ENCODE data around the gene CAMK2D.

Gene CAMK2D

DNA sequence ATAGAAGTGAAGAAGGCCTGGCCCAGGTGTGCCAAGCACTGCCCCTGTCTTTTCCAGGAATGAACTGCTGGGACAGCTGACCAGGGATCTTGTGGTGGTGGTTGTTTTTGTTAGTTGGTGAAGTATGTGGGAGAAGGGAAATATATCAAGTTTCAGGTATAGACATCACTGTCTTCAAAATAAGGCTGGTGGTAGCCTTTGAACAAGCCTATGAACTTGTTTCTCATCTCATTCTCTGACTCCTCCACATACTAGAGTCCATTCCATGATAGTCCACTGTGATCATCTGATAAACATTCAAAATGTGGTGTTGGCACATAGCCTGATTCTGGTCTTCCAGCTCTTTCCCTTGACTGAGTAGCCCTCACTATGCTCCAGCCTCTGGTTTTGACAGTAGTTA is 303.7 kb downstream of the CAMK2D start:
- no peak for DNase-seq

DNA sequence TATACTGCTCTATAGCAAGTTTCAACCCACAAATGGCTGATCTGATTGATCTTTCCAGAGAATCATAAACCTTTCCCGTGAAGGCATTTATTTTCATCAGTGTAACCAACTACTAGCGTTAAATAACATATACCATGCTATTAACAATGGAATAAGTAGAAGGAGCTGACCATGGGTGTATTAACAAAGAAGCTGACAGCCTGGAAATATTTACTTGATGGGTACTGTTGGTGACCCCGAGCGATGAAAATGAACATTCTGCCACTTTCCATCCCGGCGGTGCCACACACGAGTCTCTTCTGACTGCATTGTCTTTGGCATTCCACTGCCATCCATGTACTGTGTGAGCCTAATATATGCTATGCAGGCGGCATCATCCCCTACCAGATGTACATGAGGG is 304.4 kb downstream of the CAMK2D start:
- DNase-seq: no peak

DNA sequence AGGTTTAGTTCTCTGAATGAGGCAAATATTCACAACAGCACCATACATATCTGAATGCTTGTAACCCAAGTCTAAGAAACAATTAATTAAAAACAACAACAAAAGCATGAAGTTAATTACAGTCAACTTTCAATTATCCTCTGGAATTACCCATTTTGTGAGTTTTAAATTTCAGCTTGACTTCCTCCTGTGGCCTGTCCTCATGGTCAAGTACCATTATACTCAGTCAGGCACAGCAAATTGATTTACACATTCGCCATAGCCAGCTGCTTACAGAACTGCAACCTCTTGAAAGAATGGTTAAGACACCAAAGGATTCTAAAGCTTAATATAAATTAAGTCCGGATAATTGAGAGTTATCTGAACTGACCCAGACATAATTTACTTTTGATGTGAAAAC is 306.5 kb downstream of the CAMK2D start:
- no peak for DNase-seq

DNA sequence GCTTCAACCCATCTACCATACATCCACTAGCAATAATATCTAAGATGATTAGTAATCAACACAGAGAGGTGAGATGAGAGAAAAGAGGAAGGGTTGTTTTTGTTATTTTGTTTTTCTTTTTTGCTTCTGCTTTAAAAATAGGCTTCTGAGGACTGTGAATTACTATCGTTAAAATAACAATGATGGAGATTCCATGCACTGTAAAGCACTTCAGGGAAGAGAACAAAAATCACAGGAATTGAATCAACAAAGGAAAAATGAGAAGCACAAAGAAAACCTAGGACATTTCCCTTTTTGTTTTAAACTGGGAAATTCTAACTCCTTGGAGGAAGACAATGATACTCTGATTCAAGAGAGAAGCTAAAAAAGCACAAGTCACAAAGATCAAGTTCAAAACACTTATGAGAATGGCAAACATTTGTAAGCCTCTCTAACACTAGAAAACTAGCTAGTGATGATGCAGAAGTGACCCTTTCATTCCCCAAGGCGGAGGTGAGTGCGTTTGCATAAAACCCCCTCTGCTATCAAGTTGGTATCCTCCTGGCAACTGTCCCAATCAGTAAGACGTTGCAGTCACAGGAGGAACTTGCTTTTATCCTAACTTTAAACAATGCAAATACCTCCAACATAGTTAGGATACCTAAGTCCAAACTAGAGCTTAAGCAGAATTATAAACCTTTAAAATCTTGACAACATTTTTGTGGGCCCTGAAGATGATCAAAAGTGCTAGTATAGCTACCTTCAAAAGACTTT is 308.5 kb downstream of the CAMK2D start:
- no peak for DNase-seq

DNA sequence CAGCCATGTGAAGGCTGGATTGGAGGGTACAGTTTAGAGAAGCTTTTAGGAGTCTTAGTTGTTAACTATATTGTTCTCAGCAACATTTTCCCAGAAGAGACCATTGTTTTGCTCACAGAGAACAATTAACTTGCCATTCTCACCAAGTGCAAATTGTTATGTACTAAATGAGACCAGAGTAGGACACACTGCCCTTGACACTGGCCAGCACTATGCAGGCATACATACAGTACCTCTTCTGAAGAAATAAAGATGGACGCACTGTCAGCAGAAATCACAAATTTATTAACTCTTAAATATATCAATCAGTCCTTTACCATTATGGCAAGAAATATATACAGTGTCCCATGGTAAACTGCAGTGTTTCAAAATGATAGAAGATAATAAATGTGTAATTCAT is 309.4 kb downstream of the CAMK2D start:
- DNase-seq: no peak

DNA sequence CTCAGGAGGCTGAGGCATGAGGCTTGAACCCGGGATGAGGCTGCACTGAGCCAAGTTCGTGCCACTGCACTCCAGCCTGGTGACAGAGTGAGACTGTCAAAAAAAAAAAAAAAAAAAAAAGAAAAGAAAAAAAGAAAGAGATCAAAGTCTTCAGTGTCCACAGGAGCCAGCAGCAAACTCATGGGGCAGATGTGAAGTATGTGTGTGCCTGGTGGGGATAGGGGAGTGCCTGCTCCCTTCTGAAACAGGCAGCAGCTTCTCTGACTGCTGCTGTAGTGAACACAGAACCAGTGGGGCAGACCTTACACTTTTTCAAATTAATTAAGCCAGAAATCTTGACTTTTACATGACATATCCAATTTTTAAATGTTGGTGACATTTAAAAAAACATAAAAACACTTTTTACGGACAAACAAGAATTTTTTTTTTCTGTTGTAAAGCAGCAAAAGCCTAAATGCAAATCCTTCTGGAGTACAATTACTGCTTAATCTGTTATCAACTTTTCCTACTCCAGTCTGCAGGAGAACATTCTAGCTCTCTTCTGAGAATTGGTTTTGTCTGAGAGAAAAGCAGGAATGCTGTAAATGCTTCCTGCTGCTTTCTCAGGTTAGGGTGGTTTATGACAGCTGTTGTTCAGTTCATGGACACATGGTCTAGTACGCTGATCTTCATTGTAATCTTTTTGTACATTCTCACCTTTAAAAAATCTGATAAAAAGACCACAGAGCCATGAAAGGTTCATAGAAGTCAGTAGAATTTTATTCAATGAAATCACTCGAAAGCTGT is 311.1 kb downstream of the CAMK2D start:
- no peak for DNase-seq

DNA sequence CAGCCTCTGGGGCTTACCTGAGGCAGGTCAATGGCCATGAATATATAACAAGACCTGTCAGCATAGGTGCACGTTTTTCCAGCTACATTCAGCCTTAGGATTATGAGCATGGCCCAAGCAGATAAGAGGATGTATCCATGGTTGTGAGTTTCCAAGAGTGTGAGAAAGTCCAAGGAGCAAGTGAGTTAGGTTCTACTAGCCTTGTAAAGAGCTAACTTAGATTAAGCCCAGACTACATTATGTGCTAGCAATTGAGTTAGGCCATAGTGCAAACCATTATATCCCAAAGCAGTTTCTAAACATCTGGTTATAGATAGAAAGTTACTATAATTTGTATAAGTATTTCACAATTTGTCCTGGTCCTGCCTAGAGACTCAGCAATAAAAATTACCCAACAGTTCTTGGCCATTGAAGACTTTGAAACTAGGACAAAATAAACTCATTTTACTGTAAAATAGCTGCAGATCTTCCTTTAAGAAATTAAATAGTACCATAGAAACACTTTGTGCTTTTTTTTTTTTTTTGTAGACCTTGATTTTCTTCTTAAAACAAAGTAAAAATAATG is 312.0 kb downstream of the CAMK2D start:
- no peak for DNase-seq

DNA sequence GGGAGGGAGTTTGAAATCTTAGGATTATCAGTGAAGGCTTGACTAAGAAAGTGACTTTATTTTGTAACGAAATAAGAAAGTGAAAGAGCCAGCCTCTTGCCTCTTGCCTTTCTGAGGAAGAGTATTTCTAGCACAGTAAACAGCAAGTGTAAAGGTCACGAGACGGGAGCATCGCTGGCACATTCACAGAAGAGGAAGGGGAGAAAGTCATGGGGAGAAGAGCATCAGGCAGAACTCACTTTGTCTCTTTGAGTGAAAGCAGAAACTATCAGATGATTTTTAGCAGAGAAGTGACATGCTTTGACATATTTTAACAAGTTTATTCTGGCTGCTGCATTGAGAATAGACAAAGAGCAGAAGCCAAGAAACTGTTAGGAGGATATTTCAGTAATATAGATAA is 313.8 kb downstream of the CAMK2D start:
- DNase-seq: no peak

DNA sequence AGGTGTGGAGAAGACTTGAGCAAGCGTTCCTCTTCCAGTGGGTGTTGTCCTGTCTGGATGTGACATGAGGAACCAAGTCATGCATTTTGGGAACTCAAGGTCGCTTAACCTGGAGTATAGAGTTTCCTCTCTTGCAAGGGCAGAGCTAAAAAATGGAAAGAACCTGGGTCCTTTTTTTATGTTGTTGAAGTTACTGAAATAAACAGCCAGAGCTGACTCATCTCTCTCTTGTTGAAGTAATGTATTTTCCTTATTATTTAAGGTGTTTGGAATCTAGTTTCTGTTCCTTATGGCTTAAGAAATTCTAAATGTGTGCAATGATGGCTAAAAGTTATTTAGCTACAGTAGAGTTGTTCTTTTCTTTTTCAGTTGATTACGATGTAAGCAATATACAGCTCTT is 314.5 kb downstream of the CAMK2D start:
- no peak for DNase-seq

DNA sequence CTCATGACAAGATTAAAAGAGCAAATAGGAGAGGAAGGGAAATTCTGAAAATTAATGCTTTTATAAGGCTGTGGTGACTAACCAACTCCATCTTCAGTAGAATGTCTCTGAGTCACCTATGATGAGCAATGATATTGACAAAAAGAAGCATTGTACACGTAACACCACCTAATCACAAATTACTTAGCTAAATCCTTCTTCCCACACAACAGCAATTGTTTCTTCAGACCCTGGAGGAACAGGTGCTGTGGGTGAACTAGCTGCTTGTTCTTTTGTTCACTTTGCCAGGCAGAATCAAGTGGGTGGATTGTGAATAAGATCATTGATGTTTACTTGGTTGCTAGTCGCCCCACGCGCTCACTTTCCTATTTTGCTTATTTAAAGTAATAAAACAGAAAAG is 315.5 kb downstream of the CAMK2D start:
- no peak for DNase-seq

DNA sequence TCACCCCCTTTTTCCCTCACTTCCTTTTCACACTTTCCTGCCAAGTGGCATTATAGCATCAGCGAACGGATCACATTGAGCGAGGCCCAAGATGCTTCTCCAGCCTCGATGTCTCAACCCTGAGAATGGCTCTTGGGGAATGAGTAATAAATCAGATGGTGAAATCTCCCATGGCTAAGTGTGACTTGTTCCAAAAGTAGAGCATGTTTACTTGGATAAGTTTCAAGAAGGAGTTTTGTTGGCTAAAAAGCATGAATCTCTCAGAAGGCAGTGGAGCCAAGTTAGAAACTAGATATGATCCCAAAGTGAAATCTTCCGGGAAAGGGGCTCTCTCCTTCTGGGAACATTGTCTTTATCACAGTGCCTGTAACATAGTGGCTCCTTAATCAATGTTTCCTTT is 316.3 kb downstream of the CAMK2D start:
- DNase-seq: no peak

DNA sequence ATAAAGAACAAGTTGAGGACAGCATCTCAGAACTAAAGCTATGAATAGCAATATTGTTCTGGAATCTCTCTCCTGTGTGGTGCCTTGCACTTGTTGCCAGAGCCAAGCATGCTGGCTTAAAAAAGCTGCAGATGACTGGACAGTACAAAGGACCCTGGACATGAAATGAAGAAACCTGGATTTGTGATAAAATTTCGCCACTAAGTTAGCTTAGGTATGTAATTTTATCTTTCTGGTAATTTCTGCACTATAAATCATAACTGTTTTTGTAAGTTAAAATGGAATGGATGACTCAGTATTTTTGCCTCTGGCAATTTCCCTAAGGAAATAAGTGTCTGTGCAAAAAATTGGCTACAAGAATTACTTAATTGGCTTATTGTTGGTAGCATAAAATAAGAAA is 317.2 kb downstream of the CAMK2D start:
- DNase-seq: no peak

DNA sequence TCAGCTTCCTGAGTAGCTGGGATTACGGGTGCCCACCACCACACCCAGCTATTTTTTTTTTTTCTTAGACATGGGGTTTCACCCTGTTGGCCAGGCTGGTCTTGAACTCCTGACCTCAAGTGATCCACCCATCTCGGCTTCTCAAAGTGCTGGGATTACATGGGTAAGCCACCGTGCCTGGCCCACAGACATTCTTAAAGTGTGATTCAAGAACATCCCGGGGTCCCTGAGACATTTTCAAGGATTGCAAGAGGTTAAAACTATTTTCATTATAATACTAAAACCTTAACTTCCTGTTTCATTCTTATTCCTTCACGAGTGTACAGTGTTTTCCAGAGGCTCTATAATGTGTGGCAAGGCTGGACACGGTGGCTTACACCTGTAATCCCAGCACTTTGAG is 318.7 kb downstream of the CAMK2D start:
- DNase-seq: no peak

DNA sequence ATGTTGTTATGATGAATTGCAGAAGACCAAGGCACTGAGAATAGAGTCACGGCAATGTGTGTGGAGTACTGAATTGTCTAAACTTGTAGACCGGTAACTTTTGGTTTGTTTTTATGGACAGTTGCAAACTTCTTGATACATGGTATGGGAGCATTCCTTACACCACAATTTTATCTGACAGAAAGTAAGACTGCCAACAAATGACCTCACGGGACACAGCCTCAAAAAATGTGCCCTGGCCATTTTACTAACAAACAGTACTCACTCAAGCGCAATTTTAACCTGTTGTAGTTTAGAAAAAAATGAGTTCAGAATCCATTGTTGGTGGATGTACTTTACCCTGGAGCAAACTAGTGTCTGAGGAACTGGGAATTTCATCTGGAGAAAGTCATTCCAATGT is 321.2 kb downstream of the CAMK2D start:
- no peak for DNase-seq

DNA sequence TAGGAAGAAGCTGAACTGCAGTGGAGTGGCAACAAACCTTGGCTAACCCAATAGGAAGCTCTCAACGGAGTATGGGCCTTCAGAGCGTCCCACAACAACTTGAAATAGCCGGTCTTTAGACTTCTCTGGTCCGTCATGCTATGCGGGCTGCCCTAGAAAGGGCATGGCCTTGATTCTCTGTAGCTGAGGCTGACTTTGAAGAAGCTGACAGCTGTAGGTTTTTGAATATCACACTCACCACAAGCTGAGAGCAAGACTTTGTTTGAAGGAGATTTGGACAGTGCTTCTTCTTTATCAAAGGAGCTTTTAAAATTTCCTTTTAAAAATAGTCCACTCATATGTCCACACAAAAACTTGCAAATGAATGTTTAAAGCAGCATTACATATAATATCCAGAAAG is 322.9 kb downstream of the CAMK2D start:
- DNase-seq: no peak

DNA sequence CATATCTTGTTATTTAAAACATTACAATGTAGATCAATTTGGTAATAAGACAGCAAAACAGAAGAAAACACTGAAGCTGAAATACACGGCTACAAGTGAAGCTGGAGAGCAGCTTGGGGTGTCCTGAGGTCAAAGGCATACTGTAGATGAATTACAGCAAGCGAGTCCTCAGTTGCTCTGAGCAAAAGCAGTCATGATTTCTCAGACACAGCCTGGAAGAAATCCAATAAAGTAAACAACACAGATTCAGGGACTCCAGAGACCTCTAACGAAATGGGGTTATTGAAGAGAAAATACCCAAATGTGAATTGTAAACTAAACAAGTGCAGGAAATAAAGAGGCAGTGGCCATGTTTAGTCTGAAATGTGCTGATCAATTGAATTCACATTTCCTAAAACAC is 324.4 kb downstream of the CAMK2D start:
- DNase-seq: no peak

DNA sequence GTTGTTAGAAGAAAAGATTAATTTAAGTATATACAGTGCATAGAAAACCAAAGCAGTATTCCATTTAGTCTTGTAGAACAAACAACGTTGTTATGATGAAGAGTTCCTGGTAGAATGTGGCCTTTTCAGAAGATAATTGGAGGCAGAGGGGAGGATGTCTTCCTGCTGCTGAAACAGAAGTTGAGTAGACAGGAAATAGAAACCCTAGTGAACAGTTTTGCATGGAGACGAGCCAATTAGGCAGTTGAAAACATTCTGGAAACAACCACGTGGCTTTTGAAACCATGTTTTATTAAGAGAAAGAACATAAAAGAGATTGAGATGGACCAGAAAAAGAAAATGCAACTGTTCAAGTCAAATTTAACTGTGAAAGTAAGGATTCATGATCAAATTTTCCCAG is 325.2 kb downstream of the CAMK2D start:
- DNase-seq: no peak

DNA sequence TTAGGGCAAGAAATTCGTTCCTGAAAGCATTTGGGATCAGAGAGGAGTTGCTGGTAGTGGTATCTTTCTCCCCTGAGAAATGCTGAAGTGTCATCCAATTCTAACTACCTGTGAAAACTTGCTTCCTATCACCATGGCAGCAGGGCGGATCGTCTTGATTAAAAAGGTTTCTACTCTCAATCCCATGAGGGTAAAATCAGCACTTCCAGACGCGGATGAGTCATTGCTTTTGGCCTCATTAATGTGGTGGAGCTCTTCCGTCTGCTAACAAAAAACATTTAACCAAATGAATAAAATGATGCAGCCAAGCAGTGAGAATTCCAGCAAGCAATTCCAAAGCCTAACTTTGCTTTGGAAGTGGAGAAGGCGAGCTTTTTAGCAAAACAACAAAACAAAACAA is 325.6 kb downstream of the CAMK2D start:
- no peak for DNase-seq

DNA sequence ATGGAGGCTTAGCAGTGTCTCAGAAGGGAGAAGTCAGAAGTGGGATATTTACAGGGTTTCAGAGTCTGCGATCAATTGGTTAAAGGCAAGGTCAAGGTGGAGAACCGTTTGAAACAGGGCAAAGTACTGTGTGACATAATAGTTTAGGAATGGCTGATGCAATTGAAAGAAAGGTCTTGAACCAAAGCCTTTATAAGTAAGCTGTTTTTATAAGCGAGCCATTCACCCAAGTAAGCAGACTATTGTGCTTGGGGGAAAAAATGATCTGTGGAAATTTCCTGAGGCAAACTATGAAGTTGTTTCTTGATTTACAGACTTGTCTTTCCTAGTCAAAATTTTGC is 327.3 kb downstream of the CAMK2D start:
- DNase-seq: no peak

DNA sequence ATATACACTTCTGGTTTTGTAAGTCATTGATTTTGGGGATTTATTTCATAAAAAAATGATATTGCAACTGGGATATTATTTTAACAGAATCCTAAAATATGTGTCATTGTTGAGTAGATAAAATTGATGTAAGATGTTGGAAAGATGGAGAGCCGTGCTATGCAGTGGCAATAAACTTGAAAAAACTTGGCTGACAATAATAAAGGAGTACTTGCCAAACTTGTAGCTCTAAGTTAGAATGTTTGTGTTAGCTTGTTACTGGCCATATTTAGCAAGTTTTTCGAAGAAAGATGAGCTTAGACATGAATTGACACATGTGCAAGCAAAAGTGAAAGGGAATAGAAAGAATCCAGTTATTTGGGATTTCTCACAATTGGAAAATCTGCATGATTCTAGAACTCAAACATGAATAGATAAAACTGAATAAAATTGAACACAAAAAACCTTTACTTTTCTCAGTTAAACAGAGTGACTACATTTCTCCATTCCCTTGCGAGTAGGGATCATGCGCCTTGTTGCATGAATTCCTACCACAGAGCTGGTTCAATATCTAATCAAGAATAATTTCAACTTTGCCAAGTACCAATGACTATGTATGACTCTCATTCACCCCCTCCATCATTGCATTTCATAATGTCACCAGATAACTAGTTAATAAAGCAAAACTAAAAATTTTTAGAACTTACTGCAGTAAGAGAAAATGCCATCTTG is 327.8 kb downstream of the CAMK2D start:
- no peak for DNase-seq

DNA sequence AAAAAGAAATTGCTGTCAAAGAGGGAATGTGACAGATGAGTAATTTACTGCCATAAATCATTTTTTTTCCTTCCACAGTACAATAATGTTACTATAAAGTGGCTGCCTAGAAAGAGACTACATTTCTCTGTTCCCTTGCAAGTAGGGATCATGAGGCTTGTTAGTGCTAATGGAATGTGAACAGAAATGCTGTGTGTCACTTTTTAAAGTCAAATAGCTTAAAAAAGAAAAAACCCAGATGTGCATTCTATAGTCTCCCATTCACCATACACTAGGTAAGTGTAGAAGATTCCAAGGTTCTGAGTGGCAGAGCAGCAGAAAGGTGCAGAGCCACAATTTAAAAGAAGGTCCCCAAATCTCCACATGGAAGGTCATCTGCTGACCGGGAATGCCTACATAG is 328.4 kb downstream of the CAMK2D start:
- no peak for DNase-seq

DNA sequence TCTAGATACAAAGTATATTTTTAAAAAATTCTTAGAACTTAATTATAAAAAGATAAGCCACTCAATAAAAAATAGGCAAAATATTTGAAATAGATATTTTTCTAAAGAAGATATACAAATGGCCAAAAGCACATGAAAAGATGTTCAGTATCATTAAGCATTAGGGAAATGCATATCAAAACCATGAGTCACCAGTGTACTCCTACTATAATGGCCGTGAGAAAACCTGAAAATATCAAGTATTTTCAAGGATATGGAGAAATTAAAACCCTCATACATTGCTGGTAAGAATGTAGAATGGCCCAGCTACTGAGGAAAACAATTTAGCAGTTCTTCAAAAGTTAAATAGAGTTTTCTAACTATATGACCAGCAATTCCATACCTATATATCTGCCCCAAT is 337.9 kb downstream of the CAMK2D start:
- no peak for DNase-seq

DNA sequence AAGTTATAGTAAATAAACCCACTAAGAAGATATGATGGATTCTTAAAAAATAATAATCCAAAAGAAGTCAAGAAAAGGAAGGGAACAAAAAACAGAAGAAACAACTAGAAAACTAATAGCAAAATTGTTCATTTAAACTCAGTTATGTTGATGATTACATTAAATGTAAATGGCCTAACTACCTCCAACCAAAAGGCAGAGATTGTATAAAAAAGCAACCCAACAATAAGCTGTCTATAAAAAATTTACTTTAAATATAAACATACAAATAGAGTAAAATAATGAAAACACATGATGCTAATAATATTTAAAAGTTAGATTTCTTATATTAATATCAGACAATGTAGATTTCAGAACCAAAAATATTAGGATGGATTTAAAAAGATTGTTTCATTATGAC is 340.6 kb downstream of the CAMK2D start:
- DNase-seq: no peak

DNA sequence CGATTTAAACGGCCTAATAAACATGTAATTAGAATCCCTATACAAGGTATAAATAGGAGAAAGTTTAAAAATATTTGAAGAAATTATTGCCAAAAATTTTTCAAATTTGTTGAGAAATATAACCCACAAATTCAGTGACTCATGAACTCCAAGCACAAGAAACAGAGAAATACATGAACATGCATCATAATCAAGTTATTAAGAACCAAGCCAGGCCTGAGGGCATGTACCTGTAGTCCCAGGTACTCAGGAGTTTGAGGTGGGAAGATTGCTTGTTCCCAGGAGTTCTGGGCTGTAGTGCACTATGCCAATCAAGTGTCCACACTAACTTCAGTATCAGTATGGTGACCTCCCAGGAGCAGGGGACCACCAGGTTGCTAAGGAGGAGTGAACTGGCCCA is 341.9 kb downstream of the CAMK2D start:
- no peak for DNase-seq
